OCI-LY7 (cell line): ENCODE measurements around the gene NTNG2.

Experiments
- EZH2phosphoT487 ChIP-seq: fragments of 200-600 bp; sonication (generic); IDR thresholded peaks from 2 replicates; pipeline ENCODE4 v1.6.1; 2018; ENCODE audit warnings: low read depth, borderline replicate concordance, mild to moderate bottlenecking, mixed run types, antibody characterized with exemption, low read length, moderate library complexity, mixed read lengths
- TF ChIP-seq, protein P1 (sequence below): fragments of 200-600 bp; sonication (generic); conservative IDR thresholded peaks from 2 replicates; pipeline ENCODE4 v1.5.1; 2014; ENCODE audit warnings: mild to moderate bottlenecking, antibody characterized with exemption, low read length, moderate library complexity, mixed read lengths

- TF ChIP-seq, protein P1, sequence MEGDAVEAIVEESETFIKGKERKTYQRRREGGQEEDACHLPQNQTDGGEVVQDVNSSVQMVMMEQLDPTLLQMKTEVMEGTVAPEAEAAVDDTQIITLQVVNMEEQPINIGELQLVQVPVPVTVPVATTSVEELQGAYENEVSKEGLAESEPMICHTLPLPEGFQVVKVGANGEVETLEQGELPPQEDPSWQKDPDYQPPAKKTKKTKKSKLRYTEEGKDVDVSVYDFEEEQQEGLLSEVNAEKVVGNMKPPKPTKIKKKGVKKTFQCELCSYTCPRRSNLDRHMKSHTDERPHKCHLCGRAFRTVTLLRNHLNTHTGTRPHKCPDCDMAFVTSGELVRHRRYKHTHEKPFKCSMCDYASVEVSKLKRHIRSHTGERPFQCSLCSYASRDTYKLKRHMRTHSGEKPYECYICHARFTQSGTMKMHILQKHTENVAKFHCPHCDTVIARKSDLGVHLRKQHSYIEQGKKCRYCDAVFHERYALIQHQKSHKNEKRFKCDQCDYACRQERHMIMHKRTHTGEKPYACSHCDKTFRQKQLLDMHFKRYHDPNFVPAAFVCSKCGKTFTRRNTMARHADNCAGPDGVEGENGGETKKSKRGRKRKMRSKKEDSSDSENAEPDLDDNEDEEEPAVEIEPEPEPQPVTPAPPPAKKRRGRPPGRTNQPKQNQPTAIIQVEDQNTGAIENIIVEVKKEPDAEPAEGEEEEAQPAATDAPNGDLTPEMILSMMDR, result no peak
- TF ChIP-seq EZH2phosphoT487, result no peak
These were observed 6.3 kb upstream of the NTNG2 start for GRCh38 chr9:132155568-132155895.
